H9 (cell line): ENCODE measurements around the gene SELENOM. TPM values are rescaled to one million over a fixed set of nuclear protein-coding genes. Genes with fewer than 3 reads are reported as not detected.

Experiments
- DNase-seq: peaks from one replicate; pipeline ENCODE4 v3.0.0-alpha.2; 2017
- H2AFZ ChIP-seq: one replicate; pipeline ENCODE4 v1.6.1; 2013; ENCODE audit warnings: mild to moderate bottlenecking, low read length, control low read depth, moderate library complexity
- H2AK5ac ChIP-seq: 2 replicates; pipeline ENCODE4 v1.6.1; 2013; ENCODE audit warnings: low read length, control low read depth, mixed read lengths; ENCODE audit not compliant: insufficient read length
- H2BK120ac ChIP-seq: one replicate; pipeline ENCODE4 v1.6.1; 2013; ENCODE audit warnings: low read depth, mild to moderate bottlenecking, low read length, control low read depth, inconsistent platforms; ENCODE audit not compliant: poor library complexity, severe bottlenecking
- H2BK12ac ChIP-seq: 2 replicates; pipeline ENCODE4 v1.6.1; 2013; ENCODE audit warnings: low read length, control low read depth, mixed read lengths, low read depth; ENCODE audit not compliant: insufficient read length
- H2BK15ac ChIP-seq: 2 replicates; pipeline ENCODE4 v1.6.1; 2013; ENCODE audit warnings: low read depth, low read length, control low read depth
- H2BK20ac ChIP-seq: one replicate; pipeline ENCODE4 v1.6.1; 2013; ENCODE audit warnings: low read depth, mild to moderate bottlenecking, low read length, control low read depth, inconsistent platforms; ENCODE audit not compliant: poor library complexity, severe bottlenecking
- H2BK5ac ChIP-seq: 2 replicates; pipeline ENCODE4 v1.6.1; 2013; ENCODE audit warnings: low read length, control low read depth, mixed read lengths; ENCODE audit not compliant: insufficient read length
- H3K14ac ChIP-seq: 2 replicates; pipeline ENCODE4 v1.6.1; 2013; ENCODE audit warnings: low read length, control low read depth; ENCODE audit not compliant: insufficient read depth
- H3K18ac ChIP-seq: 2 replicates; pipeline ENCODE4 v1.6.1; 2013; ENCODE audit warnings: low read depth, mild to moderate bottlenecking, mixed read lengths, low read length, control low read depth; ENCODE audit not compliant: insufficient read length
- H3K23ac ChIP-seq: 2 replicates; pipeline ENCODE4 v1.6.1; 2013; ENCODE audit warnings: low read length, control low read depth, mixed read lengths, low read depth; ENCODE audit not compliant: insufficient read length
- H3K23me2 ChIP-seq: 2 replicates; pipeline ENCODE4 v1.6.1; 2013; ENCODE audit warnings: low read depth, mild to moderate bottlenecking, mixed read lengths, low read length, control low read depth; ENCODE audit not compliant: insufficient read length, poor library complexity, severe bottlenecking
- H3K27ac ChIP-seq: 2 replicates; pipeline ENCODE4 v1.5.1; 2013; ENCODE audit warnings: low read length, control low read depth, mixed read lengths, low read depth; ENCODE audit not compliant: insufficient read length
- H3K27me3 ChIP-seq: 2 replicates; pipeline ENCODE4 v1.6.1; 2013; ENCODE audit warnings: low read length, control low read depth, inconsistent platforms; ENCODE audit not compliant: insufficient read depth
- H3K4ac ChIP-seq: 2 replicates; pipeline ENCODE4 v1.6.1; 2013; ENCODE audit warnings: low read depth, mild to moderate bottlenecking, control low read depth, inconsistent platforms, low read length, moderate library complexity
- H3K4me1 ChIP-seq: 2 replicates; pipeline ENCODE4 v1.6.1; 2013; ENCODE audit warnings: low read length, control low read depth, inconsistent platforms; ENCODE audit not compliant: insufficient read depth
- H3K4me2 ChIP-seq: 2 replicates; pipeline ENCODE4 v1.6.1; 2013; ENCODE audit warnings: low read length, control low read depth, mixed read lengths; ENCODE audit not compliant: insufficient read length, insufficient read depth
- H3K56ac ChIP-seq: 2 replicates; pipeline ENCODE4 v1.6.1; 2013; ENCODE audit warnings: low read depth, mild to moderate bottlenecking, mixed read lengths, low read length, control low read depth; ENCODE audit not compliant: insufficient read length
- H3K79me1 ChIP-seq: 2 replicates; pipeline ENCODE4 v1.6.1; 2013; ENCODE audit warnings: low read depth, mild to moderate bottlenecking, moderate library complexity, low read length, control low read depth, inconsistent platforms; ENCODE audit not compliant: insufficient read depth, poor library complexity, severe bottlenecking
- H3K79me2 ChIP-seq: 2 replicates; pipeline ENCODE4 v1.6.1; 2013; ENCODE audit warnings: low read length, control low read depth, inconsistent platforms; ENCODE audit not compliant: insufficient read depth
- H3K9ac ChIP-seq: 2 replicates; pipeline ENCODE4 v1.6.1; 2013; ENCODE audit warnings: low read length, control low read depth, mixed read lengths; ENCODE audit not compliant: insufficient read length; ENCODE audit errors: extremely low read depth
- H3K9me3 ChIP-seq: one replicate; pipeline ENCODE4 v1.6.1; 2013; ENCODE audit warnings: low read depth, low read length, inconsistent platforms; ENCODE audit not compliant: control insufficient read depth
- H3T11ph ChIP-seq: one replicate; pipeline ENCODE4 v1.6.1; 2013; ENCODE audit warnings: mild to moderate bottlenecking, low read length, control low read depth, inconsistent platforms
- H4K20me1 ChIP-seq: one replicate; pipeline ENCODE4 v1.6.1; 2013; ENCODE audit not compliant: control insufficient read depth, insufficient read length, insufficient read depth
- H4K5ac ChIP-seq: 2 replicates; pipeline ENCODE4 v1.6.1; 2013; ENCODE audit warnings: low read depth, mild to moderate bottlenecking, mixed read lengths, low read length, control low read depth; ENCODE audit not compliant: insufficient read length
- H4K8ac ChIP-seq: replicated peaks from 2 replicates; pipeline ENCODE4 v1.6.1; 2013; ENCODE audit warnings: low read length, control low read depth, mixed read lengths, low read depth; ENCODE audit not compliant: insufficient read length
- H4K91ac ChIP-seq: 2 replicates; pipeline ENCODE4 v1.6.1; 2013; ENCODE audit warnings: low read depth, mild to moderate bottlenecking, moderate library complexity, mixed read lengths, low read length, control low read depth; ENCODE audit not compliant: insufficient read length
- H3K27ac Mint-ChIP-seq, 3 experiments: 2 replicates in 2 of 3; 3 replicates in 1 of 3; pipeline ENCODE4 v1.8.0; 2020 to 2021; ENCODE audit warnings: mixed read lengths in 3 of 3, mild to moderate bottlenecking in 1 of 3, moderate library complexity in 1 of 3
- H3K27me3 Mint-ChIP-seq: 2 replicates; pipeline ENCODE4 v1.8.0; 2021; ENCODE audit warnings: low read depth, mild to moderate bottlenecking, moderate library complexity, mixed read lengths
- H3K36me3 Mint-ChIP-seq, 3 experiments: 2 replicates in 2 of 3; 3 replicates in 1 of 3; pipeline ENCODE4 v1.8.0; 2020 to 2021; ENCODE audit warnings: low read depth in 3 of 3, mixed read lengths in 3 of 3; ENCODE audit not compliant: insufficient read depth in 1 of 3
- H3K4me1 Mint-ChIP-seq, 2 experiments: 2 replicates each; pipeline ENCODE4 v1.8.0; 2020; ENCODE audit warnings: mixed read lengths in 2 of 2
- H3K4me3 Mint-ChIP-seq, 2 experiments: 2 replicates in 1 of 2; 3 replicates in 1 of 2; pipeline ENCODE4 v1.8.0; 2020 to 2021; ENCODE audit warnings: mild to moderate bottlenecking in 2 of 2, mixed read lengths in 2 of 2, moderate library complexity in 1 of 2
- H3K9me3 Mint-ChIP-seq, 2 experiments: 2 replicates in 1 of 2; 3 replicates in 1 of 2; pipeline ENCODE4 v1.8.0; 2020; ENCODE audit warnings: mild to moderate bottlenecking in 2 of 2, mixed read lengths in 2 of 2, moderate library complexity in 1 of 2
- CTCF ChIP-seq: fragments of 200-600 bp; sonication (generic); conservative IDR thresholded peaks from 3 replicates; pipeline ENCODE4 v1.8.0; 2021; ENCODE audit warnings: antibody characterized with exemption, mild to moderate bottlenecking
- WGBS: extraction: QIAGEN DNeasy Blood & Tissue Kit; methylation state at CpG from one replicate; pipeline ENCODE4 v1.1.7; 2013; ENCODE audit warnings: missing lambda C conversion rate, low lambda C conversion rate, mixed read lengths; ENCODE audit not compliant: insufficient read length; ENCODE audit errors: extremely low coverage; 5-methylcytosine and 5-hydroxymethylcytosine counted together
- total RNA-seq: library from RNA; stranded (reverse); gene quantifications from 2 replicates; pipeline ENCODE4 v1.2.1, GENCODE V29; 2021

Gene SELENOM
- total RNA-seq, 1 experiment from 2014 or later: 18.6 TPM

- H4K5ac ChIP-seq: no peak overlapping the region
- DNase-seq: no peak
- H2AK5ac ChIP-seq: no peak overlapping the region
- no peak overlapping the region for H3K56ac ChIP-seq
- H3K9me3 ChIP-seq: no peaks in the 10 kb centered on the region
- H3K4me2 ChIP-seq: no peak overlapping the region
- no peaks in the 10 kb centered on the region; the same call in 1 of the 2 replicates for H3K79me2 ChIP-seq
- Mint-ChIP-seq H3K27me3 (peaks cover 1% of the 10 kb centered on the region; the same call in 1 of the 2 replicates), H3K4me1 (peaks cover 23 to 38% of the 10 kb centered on the region in 2 experiments), H3K9me3 (no peaks in the 10 kb centered on the region), H3K4me3 (no peak overlapping the region), H3K36me3 (peaks cover 0 to 2% (median 2%) of the 10 kb centered on the region in 3 experiments; a peak in 4 of 7 replicates), H3K27ac (no peak overlapping the region; a peak in 1 of 7 replicates)
- H2BK20ac ChIP-seq: no peak overlapping the region
- H3K9ac ChIP-seq: no peak overlapping the region
- no peaks in the 10 kb centered on the region for H4K20me1 ChIP-seq
- H2BK120ac ChIP-seq: no peak overlapping the region
- H3K23ac ChIP-seq: no peak overlapping the region
- no peaks in the 10 kb centered on the region for H3K4me1 ChIP-seq
- no peak overlapping the region for H2BK5ac ChIP-seq
- H3K18ac ChIP-seq: no peak overlapping the region
- H3K79me1 ChIP-seq: no peaks in the 10 kb centered on the region
- no peak for TF ChIP-seq CTCF
- H3K23me2 ChIP-seq: peaks cover 7% of the 10 kb centered on the region
- no peak overlapping the region for H2BK12ac ChIP-seq
- no peak overlapping the region for H3K14ac ChIP-seq
- no peak overlapping the region for H3T11ph ChIP-seq
- no peak overlapping the region for H2BK15ac ChIP-seq
- H2AFZ ChIP-seq: no peak overlapping the region
- H4K91ac ChIP-seq: no peak overlapping the region
- no peak overlapping the region for H3K4ac ChIP-seq
- WGBS: no CpG with 5 or more reads among the region's 8 CpGs
- H4K8ac ChIP-seq: no peak overlapping the region
- no peak overlapping the region for H3K27ac ChIP-seq
- H3K27me3 ChIP-seq: no peaks in the 10 kb centered on the region
Measured at GRCh38 chr22:31086703-31087330, 20.6 kb downstream of the SELENOM start.
